WI38 (cell line): ENCODE measurements around the gene PPARA.

Experiments used
- H3K4me3 ChIP-seq: 2 replicates; pipeline ENCODE4 v1.5.1; 2011; ENCODE audit warnings: low read depth, mild to moderate bottlenecking, control low read depth, low read length
- TF ChIP-seq, protein P1 (sequence below): IDR thresholded peaks from 2 replicates; pipeline ENCODE4 v1.5.1; 2012; ENCODE audit warnings: low read depth, mild to moderate bottlenecking, control low read depth, low read length

The PPARA gene

DNA sequence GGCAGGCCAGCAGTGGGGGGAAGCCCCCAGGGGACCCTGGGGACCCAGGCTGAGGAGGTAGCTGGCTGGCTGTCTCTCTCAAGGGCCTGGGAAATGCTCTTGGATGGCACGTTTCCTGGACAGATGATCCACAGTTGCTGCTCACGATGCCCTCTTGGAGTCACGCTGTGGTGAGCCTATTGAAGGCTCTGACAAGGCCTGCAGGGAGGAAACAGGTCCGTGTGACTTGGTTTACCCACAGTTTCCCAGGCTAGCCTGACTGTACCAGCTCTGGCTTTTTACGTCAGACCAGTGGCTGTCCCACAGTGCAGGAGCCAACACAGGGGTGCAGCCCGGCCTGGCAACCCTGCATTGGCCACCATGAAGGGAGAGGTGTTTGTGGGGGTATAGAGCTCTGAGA, 29.2 kb upstream of the PPARA start:
- TF ChIP-seq, protein P1, sequence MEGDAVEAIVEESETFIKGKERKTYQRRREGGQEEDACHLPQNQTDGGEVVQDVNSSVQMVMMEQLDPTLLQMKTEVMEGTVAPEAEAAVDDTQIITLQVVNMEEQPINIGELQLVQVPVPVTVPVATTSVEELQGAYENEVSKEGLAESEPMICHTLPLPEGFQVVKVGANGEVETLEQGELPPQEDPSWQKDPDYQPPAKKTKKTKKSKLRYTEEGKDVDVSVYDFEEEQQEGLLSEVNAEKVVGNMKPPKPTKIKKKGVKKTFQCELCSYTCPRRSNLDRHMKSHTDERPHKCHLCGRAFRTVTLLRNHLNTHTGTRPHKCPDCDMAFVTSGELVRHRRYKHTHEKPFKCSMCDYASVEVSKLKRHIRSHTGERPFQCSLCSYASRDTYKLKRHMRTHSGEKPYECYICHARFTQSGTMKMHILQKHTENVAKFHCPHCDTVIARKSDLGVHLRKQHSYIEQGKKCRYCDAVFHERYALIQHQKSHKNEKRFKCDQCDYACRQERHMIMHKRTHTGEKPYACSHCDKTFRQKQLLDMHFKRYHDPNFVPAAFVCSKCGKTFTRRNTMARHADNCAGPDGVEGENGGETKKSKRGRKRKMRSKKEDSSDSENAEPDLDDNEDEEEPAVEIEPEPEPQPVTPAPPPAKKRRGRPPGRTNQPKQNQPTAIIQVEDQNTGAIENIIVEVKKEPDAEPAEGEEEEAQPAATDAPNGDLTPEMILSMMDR = no peak
- H3K4me3 ChIP-seq = no peak overlapping the region

DNA sequence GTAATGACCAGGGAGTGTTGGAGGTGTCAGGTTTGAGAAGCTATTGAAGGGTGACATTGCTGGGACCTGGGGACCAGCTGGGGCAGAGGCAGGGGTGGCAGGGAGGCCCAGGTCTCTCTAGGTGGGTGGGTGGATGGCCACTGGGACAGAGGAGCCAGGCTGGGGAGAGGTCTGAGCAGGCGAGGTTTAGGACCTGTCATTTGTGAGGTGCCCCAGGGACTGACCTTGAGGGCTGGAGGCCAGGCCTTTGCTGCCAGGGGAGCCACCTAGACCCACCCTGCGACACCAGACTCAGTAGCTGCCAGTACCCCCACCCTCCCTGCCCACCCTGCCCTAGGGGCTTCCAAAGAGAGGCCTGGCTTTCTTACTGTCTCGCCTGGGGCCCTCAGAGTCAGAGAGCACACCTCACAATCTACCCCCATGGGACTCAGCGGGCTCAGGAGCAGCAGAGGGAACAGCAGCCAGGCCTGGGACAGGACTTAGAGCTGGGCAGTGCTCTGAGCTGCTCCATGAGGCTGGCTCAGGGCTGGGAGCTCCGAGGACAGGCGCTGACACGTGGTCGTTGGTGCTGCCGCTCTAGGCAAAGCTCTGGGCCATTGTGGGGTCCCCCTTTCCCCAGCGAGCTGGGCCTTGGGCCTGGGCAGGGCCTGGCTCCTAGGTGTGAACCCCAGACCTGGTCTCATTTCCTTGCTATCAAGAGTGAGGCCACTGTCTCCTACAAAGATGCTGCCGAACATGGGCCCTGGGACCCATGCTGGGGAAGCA, 28.6 kb upstream of the PPARA start:
- TF ChIP-seq, protein P1 = no peak
- no peak overlapping the region for H3K4me3 ChIP-seq

DNA sequence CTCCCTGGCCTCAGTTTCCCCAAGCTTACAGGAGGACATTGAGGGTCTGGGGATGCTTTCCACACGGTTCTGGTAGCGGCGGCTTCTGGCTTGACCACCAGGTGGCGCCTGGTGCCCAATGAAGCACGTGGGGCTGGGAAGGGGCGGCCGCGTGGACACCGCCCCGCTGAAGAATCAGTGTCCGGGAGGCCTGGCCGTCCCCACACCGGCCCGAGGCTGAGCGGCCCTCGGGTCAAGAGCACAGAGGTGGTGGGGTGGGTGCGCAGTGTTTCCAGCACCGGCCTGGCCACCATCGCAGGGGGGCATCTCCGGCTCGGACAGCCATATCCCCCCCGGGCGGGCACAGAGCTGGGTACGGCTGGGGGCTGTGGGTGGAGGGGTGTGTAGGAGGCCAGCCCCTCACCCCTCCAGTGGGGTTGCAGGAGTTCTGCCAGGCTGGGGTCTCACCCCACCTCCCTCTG, 27.8 kb upstream of the PPARA start:
- H3K4me3 ChIP-seq = no peak overlapping the region
- TF ChIP-seq, protein P1 = peak; percentile 76

DNA sequence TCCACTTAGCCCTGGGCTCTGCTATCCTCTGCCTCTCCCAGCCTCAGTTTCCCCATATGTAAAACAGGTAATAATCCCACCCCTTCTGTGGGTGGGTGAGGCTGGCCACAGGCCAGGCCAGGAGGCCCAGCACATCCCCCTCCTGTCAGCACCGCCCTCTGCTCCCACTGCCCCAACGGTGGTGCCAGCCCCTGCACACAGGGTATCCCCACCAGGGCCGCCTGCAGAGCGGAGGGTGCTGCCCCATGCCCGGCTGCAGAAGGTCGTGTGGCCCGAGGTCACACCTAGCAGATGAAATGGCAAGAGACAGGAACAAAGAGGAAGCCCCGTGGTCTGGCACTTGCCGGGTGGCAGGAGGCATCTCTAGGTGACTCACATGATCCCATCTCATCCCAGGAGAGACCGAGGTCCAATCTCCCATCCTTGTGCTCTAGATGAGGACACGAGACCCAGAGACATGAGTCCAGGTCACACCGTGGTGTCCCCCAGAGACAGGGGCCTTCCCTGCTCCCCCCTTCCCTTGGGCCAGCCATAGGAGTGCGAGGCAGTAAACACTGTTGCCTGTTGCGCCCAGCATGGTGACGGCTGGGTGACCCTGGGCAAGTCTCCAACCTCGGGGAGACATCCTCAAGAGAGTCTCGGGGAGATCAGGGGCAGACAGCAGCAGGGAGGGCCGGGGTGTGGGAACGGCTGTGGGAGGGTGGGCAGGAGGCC, 27.2 kb upstream of the PPARA start:
- TF ChIP-seq, protein P1 = no peak

DNA sequence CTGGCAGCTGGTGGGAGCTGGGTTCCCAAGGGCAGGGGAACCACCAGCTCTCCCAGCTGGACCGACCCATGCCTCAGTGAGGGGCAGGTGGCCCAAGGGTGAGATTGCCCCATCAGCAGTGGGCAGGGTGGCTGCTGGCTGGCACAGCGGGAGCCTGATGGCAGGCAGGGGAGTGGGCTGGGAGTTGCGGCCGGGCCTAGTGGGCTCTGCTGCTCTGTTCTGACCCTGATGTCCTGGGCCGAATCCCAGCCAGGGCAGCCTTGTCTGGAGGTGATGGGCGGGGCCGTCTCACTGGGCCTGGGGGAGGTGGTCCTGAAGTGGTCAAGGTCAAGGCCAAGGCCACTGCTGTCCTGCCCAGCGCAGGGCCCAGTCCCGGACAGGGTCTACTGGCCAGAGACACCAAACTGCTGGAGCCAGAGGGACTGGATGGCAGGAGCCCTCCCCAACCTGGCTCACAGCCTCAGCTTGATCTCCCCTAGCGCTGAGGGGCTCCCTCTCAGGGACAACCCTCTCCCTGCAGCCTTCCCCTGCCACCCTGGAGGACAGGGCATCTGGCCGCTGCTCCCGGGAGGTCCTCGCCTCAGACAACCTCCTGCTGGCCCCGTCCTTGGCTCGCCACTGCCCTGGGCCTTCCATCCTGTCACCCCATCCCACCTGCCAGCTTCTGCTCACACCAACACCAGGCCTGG, 26.5 kb upstream of the PPARA start:
- TF ChIP-seq, protein P1 = no peak
- H3K4me3 ChIP-seq = no peak overlapping the region

More for the DNA sequence above, 27.2 kb upstream of the PPARA start:
- H3K4me3 ChIP-seq = no peak overlapping the region

DNA sequence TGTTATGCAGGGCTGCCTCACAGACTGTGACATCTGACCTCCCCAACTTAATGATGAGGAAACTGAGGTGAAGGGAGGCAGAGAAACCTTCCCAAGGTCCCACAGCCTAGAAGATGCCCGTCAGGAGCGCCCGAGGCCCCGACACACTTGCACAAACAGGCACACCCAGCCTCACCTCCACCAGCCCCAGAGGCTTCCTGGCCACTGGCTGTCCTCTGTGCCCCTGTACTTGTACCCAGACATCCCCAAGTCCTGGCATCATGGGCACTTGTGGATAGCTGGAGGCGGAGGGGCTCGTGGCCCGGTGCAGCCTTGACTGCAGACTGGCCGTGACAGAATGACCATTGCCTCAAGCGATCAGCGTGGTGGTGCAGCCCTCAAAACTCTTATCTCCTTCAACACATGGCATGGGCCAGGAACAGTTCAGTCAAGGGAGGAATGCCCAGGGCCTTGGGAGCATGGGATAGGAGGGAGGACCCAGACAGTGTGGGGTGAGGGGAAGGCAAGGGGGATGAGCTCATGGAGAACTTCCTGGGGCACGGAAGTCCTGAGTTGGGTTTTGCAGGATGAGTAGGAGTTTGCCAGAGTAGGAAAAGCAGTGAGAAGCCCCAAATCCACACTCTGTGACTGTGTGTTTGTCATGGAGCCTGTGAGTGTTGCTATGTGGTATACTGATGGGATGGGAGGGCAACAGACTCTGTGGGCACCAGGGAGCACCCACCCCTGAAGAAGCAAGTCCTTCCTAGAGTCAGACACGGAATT, 25.8 kb upstream of the PPARA start:
- TF ChIP-seq, protein P1 = no peak

More for the DNA sequence above, 25.8 kb upstream of the PPARA start:
- no peak overlapping the region for H3K4me3 ChIP-seq
